ENCODE data around the gene KLF17.

KLF17 gene

GRCh38 chr1:44072821-44073220, 45.8 kb upstream of the KLF17 start:
- TF ChIP-seq, protein P1, sequence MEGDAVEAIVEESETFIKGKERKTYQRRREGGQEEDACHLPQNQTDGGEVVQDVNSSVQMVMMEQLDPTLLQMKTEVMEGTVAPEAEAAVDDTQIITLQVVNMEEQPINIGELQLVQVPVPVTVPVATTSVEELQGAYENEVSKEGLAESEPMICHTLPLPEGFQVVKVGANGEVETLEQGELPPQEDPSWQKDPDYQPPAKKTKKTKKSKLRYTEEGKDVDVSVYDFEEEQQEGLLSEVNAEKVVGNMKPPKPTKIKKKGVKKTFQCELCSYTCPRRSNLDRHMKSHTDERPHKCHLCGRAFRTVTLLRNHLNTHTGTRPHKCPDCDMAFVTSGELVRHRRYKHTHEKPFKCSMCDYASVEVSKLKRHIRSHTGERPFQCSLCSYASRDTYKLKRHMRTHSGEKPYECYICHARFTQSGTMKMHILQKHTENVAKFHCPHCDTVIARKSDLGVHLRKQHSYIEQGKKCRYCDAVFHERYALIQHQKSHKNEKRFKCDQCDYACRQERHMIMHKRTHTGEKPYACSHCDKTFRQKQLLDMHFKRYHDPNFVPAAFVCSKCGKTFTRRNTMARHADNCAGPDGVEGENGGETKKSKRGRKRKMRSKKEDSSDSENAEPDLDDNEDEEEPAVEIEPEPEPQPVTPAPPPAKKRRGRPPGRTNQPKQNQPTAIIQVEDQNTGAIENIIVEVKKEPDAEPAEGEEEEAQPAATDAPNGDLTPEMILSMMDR (IDR thresholded peaks at IDR 0.05; ENCODE audit: low read length): no peak
- TF ChIP-seq EZH2phosphoT487 (IDR thresholded peaks at IDR 0.05; ENCODE audit: low read length) (no peak), EZH2 (optimal IDR thresholded peaks at IDR 0.05; ENCODE audit: low read depth, low read length) (no peak)
- H3K4me2 ChIP-seq (ENCODE audit: low read depth, low read length): no peak overlapping the region

DNA sequence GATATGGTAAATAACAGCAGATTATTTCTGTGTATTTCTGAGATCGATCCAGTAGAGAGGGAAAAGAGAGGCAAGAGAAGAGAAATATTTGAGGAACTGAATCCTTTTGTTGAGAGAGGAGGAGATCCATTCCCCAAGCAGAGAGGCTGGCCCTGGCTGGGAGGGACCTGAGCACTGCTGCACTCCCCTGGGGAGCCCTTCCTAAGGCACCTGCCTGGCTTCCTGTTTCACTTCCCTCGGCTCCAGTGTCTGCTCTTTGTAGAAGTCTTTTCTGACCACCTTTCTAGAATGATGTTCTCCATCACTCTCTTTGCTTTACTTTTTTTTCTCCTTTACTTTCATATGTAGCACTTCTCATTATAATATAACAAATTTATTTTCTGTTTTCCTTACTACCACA, 45.1 kb upstream of the KLF17 start:
- no peak overlapping the region for H3K4me3 ChIP-seq (ENCODE audit: low read length)
- no peak overlapping the region for H2AFZ ChIP-seq (ENCODE audit: low read length)
- no peak overlapping the region for H3K27ac ChIP-seq (ENCODE audit: low read length)

More at GRCh38 chr1:44072821-44073220, 45.8 kb upstream of the KLF17 start:
- Histone ChIP-seq H3K27ac (ENCODE audit: low read length) (no peak overlapping the region), H3K9ac (ENCODE audit: low read length) (no peak overlapping the region), H3K79me2 (ENCODE audit: low read length) (no peaks in the 10 kb centered on the region), H3K36me3 (replicated peaks; ENCODE audit: insufficient read depth, low read length) (no peaks in the 10 kb centered on the region), H3K9me3 (replicated peaks; ENCODE audit: insufficient read depth, low read length) (no peaks in the 10 kb centered on the region), H2AFZ (ENCODE audit: low read length) (no peak overlapping the region), H3K4me3 (ENCODE audit: low read length) (no peak overlapping the region), H3K4me1 (ENCODE audit: low read length) (no peaks in the 10 kb centered on the region), H4K20me1 (ENCODE audit: insufficient read depth, low read length) (no peaks in the 10 kb centered on the region), H3K27me3 (replicated peaks; ENCODE audit: insufficient read depth, low read length) (no peaks in the 10 kb centered on the region), H3F3A (ENCODE audit: insufficient read depth, low read length) (no peaks in the 10 kb centered on the region), H3K9me2 (replicated peaks; ENCODE audit: insufficient read depth, low read length) (no peaks in the 10 kb centered on the region)
- DNase-seq: no peak

GRCh38 chr1:44074415-44074814, 44.2 kb upstream of the KLF17 start:
- H3K79me2 ChIP-seq (ENCODE audit: low read length): no peaks in the 10 kb centered on the region
- H4K20me1 ChIP-seq (ENCODE audit: insufficient read depth, low read length): no peaks in the 10 kb centered on the region
- H3K9me2 ChIP-seq (replicated peaks; ENCODE audit: insufficient read depth, low read length): no peaks in the 10 kb centered on the region
- no peak for DNase-seq
- no peaks in the 10 kb centered on the region for H3K4me1 ChIP-seq (ENCODE audit: low read length)
- H3K27me3 ChIP-seq (replicated peaks; ENCODE audit: insufficient read depth, low read length): no peaks in the 10 kb centered on the region
- no peak overlapping the region for H3K27ac ChIP-seq (ENCODE audit: low read length)
- H3F3A ChIP-seq (ENCODE audit: insufficient read depth, low read length): no peaks in the 10 kb centered on the region
- H3K4me3 ChIP-seq (ENCODE audit: low read length): no peak overlapping the region
- no peak overlapping the region for H2AFZ ChIP-seq (ENCODE audit: low read length)
- no peaks in the 10 kb centered on the region for H3K9me3 ChIP-seq (replicated peaks; ENCODE audit: insufficient read depth, low read length)
- H3K36me3 ChIP-seq (replicated peaks; ENCODE audit: insufficient read depth, low read length): no peaks in the 10 kb centered on the region
- TF ChIP-seq EZH2 (optimal IDR thresholded peaks at IDR 0.05; ENCODE audit: low read depth, low read length): no peak
- no peak for TF ChIP-seq EZH2phosphoT487 (IDR thresholded peaks at IDR 0.05; ENCODE audit: low read length)
- TF ChIP-seq, protein P1 (IDR thresholded peaks at IDR 0.05; ENCODE audit: low read length): no peak
- H3K4me2 ChIP-seq (ENCODE audit: low read depth, low read length): no peak overlapping the region
- no peak overlapping the region for H3K9ac ChIP-seq (ENCODE audit: low read length)

More for the DNA sequence above, 45.1 kb upstream of the KLF17 start:
- Histone ChIP-seq H3K27me3 (replicated peaks; ENCODE audit: insufficient read depth, low read length) (no peaks in the 10 kb centered on the region), H3K36me3 (replicated peaks; ENCODE audit: insufficient read depth, low read length) (no peaks in the 10 kb centered on the region), H3K9ac (ENCODE audit: low read length) (no peak overlapping the region), H4K20me1 (ENCODE audit: insufficient read depth, low read length) (no peaks in the 10 kb centered on the region), H3K4me1 (ENCODE audit: low read length) (no peaks in the 10 kb centered on the region), H3K4me2 (ENCODE audit: low read depth, low read length) (0 out of 2 replicates have a peak overlapping the region, but pooled peaks have one; percentile 1), H3K9me2 (replicated peaks; ENCODE audit: insufficient read depth, low read length) (no peaks in the 10 kb centered on the region), H3F3A (ENCODE audit: insufficient read depth, low read length) (no peaks in the 10 kb centered on the region), H3K79me2 (ENCODE audit: low read length) (no peaks in the 10 kb centered on the region), H3K9me3 (replicated peaks; ENCODE audit: insufficient read depth, low read length) (no peaks in the 10 kb centered on the region)
- TF ChIP-seq EZH2 (optimal IDR thresholded peaks at IDR 0.05; ENCODE audit: low read depth, low read length) (no peak), EZH2phosphoT487 (IDR thresholded peaks at IDR 0.05; ENCODE audit: low read length) (no peak)
- TF ChIP-seq, protein P1 (IDR thresholded peaks at IDR 0.05; ENCODE audit: low read length): no peak
- no peak for DNase-seq

Measured in MM.1S (cell line).